A673 (cell line): ENCODE data around the gene NTN3. TPM values are rescaled to one million over a fixed set of nuclear protein-coding genes. Genes with fewer than 3 reads are reported as not detected.

Experiments
- BruUV-seq: library from RNA; stranded (reverse); fragments of 400-500 nt; replicated peaks from 2 replicates; lab custom pipeline; 2021; lab: Mats Ljungman, UMichigan
- CTCF ChIA-PET: fragments of 300-600 bp; sonication (Branson Sonifier 250); formaldehyde crosslinking; loops from one replicate; lab custom pipeline; 2022; ENCODE audit warnings: antibody characterized with exemption; lab: Charles Lee
- POLR2A ChIA-PET: fragments of 300-600 bp; sonication (Branson Sonifier 250); formaldehyde crosslinking; loops from one replicate; lab custom pipeline; 2022; ENCODE audit warnings: antibody characterized with exemption; ENCODE audit not compliant: low non-redundant PET; lab: Charles Lee
- DNase-seq: peaks from one replicate; pipeline ENCODE4 v3.0.0-alpha.2; 2015; ENCODE audit warnings: low spot score
- H3K27ac ChIP-seq: fragments of 200-600 bp; sonication (generic); 2 replicates; pipeline ENCODE4 v1.5.1; 2016; ENCODE audit warnings: mixed run types, low read depth, mild to moderate bottlenecking, mixed read lengths, antibody characterized with exemption, low read length; ENCODE audit not compliant: poor library complexity, severe bottlenecking
- H3K27me3 ChIP-seq: fragments of 200-600 bp; sonication (generic); replicated peaks from 2 replicates; pipeline ENCODE4 v1.6.1; 2017; ENCODE audit warnings: mixed run types, low read depth, mild to moderate bottlenecking, mixed read lengths, antibody characterized with exemption, low read length; ENCODE audit not compliant: insufficient read depth, poor library complexity
- H3K36me3 ChIP-seq: fragments of 200-600 bp; sonication (generic); 2 replicates; pipeline ENCODE4 v1.6.1; 2016; ENCODE audit warnings: mixed run types, mild to moderate bottlenecking, mixed read lengths, antibody characterized with exemption, low read length; ENCODE audit not compliant: insufficient read depth, poor library complexity, severe bottlenecking
- H3K4me1 ChIP-seq: fragments of 200-600 bp; sonication (generic); 2 replicates; pipeline ENCODE4 v1.6.1; 2017; ENCODE audit warnings: mixed run types, mild to moderate bottlenecking, mixed read lengths, antibody characterized with exemption, low read length; ENCODE audit not compliant: insufficient read depth, poor library complexity, severe bottlenecking
- H3K4me3 ChIP-seq: fragments of 200-600 bp; sonication (generic); 2 replicates; pipeline ENCODE4 v1.5.1; 2016; ENCODE audit warnings: low read depth, mixed run types, mild to moderate bottlenecking, mixed read lengths, low read length; ENCODE audit not compliant: poor library complexity, severe bottlenecking
- H3K9me3 ChIP-seq: fragments of 200-600 bp; sonication (generic); 2 replicates; pipeline ENCODE4 v1.6.1; 2016; ENCODE audit warnings: mixed run types, low read depth, mild to moderate bottlenecking, mixed read lengths, antibody characterized with exemption, low read length; ENCODE audit not compliant: poor library complexity, severe bottlenecking
- CTCF ChIP-seq: fragments of 300-800, 200-600 bp; sonication (generic); conservative IDR thresholded peaks from 2 replicates; pipeline ENCODE4 v1.5.1; 2017; ENCODE audit warnings: low read depth, mild to moderate bottlenecking, antibody characterized with exemption, low read length, moderate library complexity, mixed read lengths
- EZH2 ChIP-seq: fragments of 200-600 bp; sonication (generic); IDR thresholded peaks from 2 replicates; pipeline ENCODE4 v1.6.1; 2017; ENCODE audit warnings: borderline replicate concordance, low read depth, mild to moderate bottlenecking, mixed read lengths, antibody characterized with exemption, low read length; ENCODE audit not compliant: poor library complexity, severe bottlenecking
- intact Hi-C: fragments of 100-400 bp; cut with micrococcal nuclease; formaldehyde crosslinking; loops from one replicate; pipeline ENCODE4 v1.10.0; 2022; ENCODE audit not compliant: unreplicated experiment
- total RNA-seq: library from RNA; stranded (reverse); gene quantifications from 2 replicates; pipeline ENCODE4 v1.2.3, GENCODE V29; 2021

NTN3 gene
- total RNA-seq, 1 experiment from 2014 or later: 1.6 TPM

GRCh38 chr16:2487903-2488531 lies 16.9 kb downstream of the NTN3 start:
- no peaks in the 10 kb centered on the region for H3K27me3 ChIP-seq
- DNase-seq: no peak
- no TSS peak for BruUV-seq
- TF ChIP-seq EZH2: no peak
- TF ChIP-seq CTCF: no peak
- ChIA-PET CTCF (interaction anchor here (0.8 kb wide), 1 partner anchor 13 kb away, joined by 10 read pairs; no protein-coding TSS in a partner anchor), POLR2A (no interaction called here)
- H3K4me1 ChIP-seq: no peaks in the 10 kb centered on the region
- intact Hi-C loops: no loop called here
- no peaks in the 10 kb centered on the region for H3K9me3 ChIP-seq
- no peak overlapping the region for H3K27ac ChIP-seq
- no peak overlapping the region for H3K4me3 ChIP-seq
- no peaks in the 10 kb centered on the region for H3K36me3 ChIP-seq

GRCh38 chr16:2489581-2489980 lies 18.5 kb downstream of the NTN3 start:
- CTCF ChIA-PET: no interaction called here
- BruUV-seq: no TSS peak

GRCh38 chr16:2490190-2491105 lies 19.4 kb downstream of the NTN3 start:
- no TSS peak for BruUV-seq
- intact Hi-C loops: no loop called here
- TF ChIP-seq EZH2: no peak
- TF ChIP-seq CTCF: no peak
- ChIA-PET CTCF (no interaction called here), POLR2A (no interaction called here)
- H3K27me3 ChIP-seq: no peaks in the 10 kb centered on the region
- H3K9me3 ChIP-seq: no peaks in the 10 kb centered on the region
- H3K27ac ChIP-seq: no peak overlapping the region
- H3K4me1 ChIP-seq: no peaks in the 10 kb centered on the region
- H3K4me3 ChIP-seq: no peak overlapping the region
- no peaks in the 10 kb centered on the region for H3K36me3 ChIP-seq
- DNase-seq: no peak

More at GRCh38 chr16:2489581-2489980, 18.5 kb downstream of the NTN3 start:
- no peaks in the 10 kb centered on the region for H3K9me3 ChIP-seq
- no peak overlapping the region for H3K27ac ChIP-seq
- intact Hi-C loops: no loop called here
- no peaks in the 10 kb centered on the region for H3K36me3 ChIP-seq
- POLR2A ChIA-PET: no interaction called here
- DNase-seq: no peak
- H3K27me3 ChIP-seq: no peaks in the 10 kb centered on the region
- H3K4me3 ChIP-seq: no peak overlapping the region
- H3K4me1 ChIP-seq: no peaks in the 10 kb centered on the region
- TF ChIP-seq CTCF (no peak), EZH2 (no peak)
